Adrenal gland (tissue), 5 donors: ENCODE measurements around the gene HK2.

ENCODE experiments used
- POLR2A ChIP-seq, 2 donors: fragments of 450-650 bp; IDR thresholded peaks; one replicate each; pipeline ENCODE4 v1.6.1; 2017; ENCODE audit warnings: antibody characterized with exemption in 2 of 2, mild to moderate bottlenecking in 2 of 2, moderate library complexity in 1 of 2
- TF ChIP-seq, protein P1 (sequence below), 6 experiments: fragments of 450-650 bp in 4 of 6; fragments of 200-600 bp in 2 of 6; sonication (generic) in 1 of 6; IDR thresholded peaks; 1 replicate in 5 of 6; 2 replicates in 1 of 6; pipeline versions ENCODE4 v1.5.1 to v1.8.0; 2016 to 2021; ENCODE audit warnings: antibody characterized with exemption in 6 of 6, mild to moderate bottlenecking in 2 of 6, moderate library complexity in 1 of 6
- donor health status: DM: no; HTN: no; CAD: no.

DNA sequence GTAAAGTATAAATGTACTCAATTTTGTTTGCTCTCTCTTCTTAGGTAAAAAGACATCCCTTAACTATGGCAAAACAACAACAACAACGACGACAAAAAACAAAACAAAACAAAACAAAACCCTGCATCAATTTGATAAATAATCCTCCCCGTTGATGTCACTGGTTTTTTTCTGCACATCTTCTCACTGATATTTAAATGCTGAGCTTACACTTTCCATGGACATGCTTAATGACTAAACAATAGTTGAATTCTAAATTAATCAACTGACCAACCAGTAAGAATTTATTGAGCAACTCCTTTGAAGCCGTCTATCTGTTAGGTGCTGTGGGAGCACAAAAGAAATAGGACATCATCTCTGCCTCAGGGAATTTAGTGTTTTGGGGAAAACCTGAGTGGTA, 104.3 kb downstream of the HK2 start:
- TF ChIP-seq, protein P1, sequence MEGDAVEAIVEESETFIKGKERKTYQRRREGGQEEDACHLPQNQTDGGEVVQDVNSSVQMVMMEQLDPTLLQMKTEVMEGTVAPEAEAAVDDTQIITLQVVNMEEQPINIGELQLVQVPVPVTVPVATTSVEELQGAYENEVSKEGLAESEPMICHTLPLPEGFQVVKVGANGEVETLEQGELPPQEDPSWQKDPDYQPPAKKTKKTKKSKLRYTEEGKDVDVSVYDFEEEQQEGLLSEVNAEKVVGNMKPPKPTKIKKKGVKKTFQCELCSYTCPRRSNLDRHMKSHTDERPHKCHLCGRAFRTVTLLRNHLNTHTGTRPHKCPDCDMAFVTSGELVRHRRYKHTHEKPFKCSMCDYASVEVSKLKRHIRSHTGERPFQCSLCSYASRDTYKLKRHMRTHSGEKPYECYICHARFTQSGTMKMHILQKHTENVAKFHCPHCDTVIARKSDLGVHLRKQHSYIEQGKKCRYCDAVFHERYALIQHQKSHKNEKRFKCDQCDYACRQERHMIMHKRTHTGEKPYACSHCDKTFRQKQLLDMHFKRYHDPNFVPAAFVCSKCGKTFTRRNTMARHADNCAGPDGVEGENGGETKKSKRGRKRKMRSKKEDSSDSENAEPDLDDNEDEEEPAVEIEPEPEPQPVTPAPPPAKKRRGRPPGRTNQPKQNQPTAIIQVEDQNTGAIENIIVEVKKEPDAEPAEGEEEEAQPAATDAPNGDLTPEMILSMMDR (IDR thresholded peaks at IDR 0.05) = no peak
- TF ChIP-seq POLR2A (IDR thresholded peaks at IDR 0.05) = no peak
